ENCODE results near the gene SLC1A5.
"Not testable (repeated sequence)": the region's sequence is repeated elsewhere in the genome, so short reads cannot be mapped to it uniquely, and the experiment has no call there.

The SLC1A5 gene

DNA sequence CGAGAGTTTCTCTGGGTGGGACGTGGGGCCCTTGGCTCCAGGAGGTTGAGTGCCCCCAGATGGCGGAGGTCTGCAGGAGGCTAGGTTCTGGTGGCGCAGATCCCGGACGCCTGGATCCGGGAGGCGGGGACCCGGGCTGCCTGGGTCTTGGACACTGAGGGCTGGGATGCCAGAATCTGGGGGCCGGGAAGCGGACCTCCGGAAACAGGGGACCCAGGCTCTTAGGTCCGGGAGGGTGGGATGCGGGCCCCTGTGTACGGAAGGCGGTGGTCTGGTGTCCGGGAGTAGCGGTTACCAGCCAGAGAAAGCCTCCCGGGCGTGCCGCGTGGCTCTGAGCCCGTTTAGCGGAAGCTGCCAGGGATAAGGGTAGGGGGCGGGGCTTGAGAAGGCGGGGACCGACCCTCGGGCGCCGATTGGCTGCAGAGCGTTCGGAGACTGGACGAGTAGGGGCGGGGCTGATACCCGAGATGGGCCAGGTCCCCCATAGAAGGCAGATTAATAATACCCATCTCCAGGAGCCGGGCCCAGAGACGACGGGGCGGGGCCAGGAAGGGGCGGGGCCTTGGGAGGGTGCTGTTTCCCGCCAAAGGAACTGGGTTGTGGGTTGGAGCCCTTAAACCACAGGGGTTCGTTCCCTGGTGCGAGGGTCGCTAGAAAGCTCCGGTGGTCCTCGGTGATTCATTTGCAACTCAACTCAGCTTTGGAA is at the start of gene SLC1A5:
TSS of gene SLC1A5 (minus strand) at position 333 of the 706 bp plus-strand sequence. CDS start 629 bp downstream, outside the sequence.
- in situ Hi-C loops (cut with MboI; ENCODE audit: low sequenced_read_pairs): no loop called here

DNA sequence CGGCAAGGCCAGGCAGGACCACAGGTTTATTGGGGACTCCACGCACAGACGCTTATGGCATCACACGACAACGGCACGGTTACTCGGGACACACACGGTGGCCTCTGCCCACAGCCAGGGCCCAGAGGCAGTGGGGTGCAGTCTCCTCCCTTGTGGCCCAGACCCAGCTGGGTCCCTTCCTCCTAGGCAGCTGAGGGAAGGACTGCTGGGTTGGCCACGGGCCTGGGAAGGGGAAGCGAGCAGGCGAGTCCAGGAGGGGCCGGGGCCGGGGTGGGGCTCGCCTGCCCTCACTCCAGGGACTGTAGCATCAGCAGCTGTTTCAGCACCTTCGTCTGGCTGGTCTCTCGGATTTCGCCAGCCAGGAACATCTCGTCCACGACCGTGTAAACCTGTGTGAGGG is 49.8 kb upstream of the SLC1A5 start:
- in situ Hi-C loops (cut with MboI; ENCODE audit: low sequenced_read_pairs): no loop called here

DNA sequence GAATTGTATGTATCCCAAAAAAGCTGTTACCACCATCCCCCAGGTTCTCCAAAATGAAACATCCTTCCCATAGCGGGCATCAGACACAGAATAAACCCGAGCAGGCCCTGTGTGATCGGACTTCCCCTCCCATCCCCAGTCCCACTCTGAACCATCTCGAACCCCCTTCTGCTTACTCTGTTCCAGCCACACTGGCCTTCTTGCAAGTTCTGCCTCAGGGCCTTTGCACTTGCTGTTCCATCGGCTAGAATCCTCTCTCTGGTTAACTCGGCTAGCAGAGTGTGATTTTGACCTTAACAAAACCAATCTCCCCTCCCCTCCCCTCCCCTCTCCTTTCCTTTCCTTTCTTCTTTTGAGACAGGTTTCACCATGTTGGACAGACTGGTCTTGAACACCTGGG is 46.6 kb upstream of the SLC1A5 start:
- in situ Hi-C loops (cut with MboI; ENCODE audit: low sequenced_read_pairs): no loop called here

DNA sequence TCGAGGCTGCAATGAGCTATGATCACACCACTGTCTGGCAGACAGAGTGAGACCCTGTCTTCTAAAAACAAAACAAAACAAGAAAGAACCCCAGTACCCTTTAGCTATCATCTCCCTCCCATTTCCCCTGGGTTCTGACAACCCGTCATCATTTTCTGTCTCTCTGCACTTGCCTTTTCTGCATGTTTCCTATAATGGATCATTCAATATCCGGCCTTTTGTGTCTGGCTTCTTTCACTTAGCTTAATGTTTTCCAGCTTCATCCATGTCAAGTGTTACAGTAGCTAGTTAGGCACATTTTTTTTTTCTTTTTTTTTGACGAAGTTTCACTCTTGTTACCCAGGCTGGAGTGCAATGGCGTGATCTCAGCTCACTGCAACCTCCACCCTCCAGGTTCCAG is 45.7 kb upstream of the SLC1A5 start:
- in situ Hi-C loops (cut with MboI; ENCODE audit: low sequenced_read_pairs): no loop called here

DNA sequence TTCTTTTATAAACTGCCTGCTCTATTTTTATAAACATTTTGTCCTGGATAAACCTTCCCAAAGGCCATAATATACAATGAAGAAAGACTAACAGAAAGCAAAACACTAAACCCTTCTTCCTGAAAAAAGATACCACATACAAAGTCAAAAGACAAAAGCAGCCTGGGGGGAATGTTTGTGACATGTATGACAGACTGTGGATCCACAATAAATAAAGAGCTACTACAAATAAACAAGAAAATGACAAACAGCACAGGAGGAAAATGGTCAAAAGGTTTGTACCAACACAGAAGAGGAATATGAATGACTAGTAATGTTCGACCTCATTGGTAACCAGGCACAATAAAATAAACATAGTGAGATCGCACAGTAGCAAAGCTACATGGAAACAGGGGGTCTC is 42.5 kb upstream of the SLC1A5 start:
- in situ Hi-C loops (cut with MboI; ENCODE audit: low sequenced_read_pairs): no loop called here

DNA sequence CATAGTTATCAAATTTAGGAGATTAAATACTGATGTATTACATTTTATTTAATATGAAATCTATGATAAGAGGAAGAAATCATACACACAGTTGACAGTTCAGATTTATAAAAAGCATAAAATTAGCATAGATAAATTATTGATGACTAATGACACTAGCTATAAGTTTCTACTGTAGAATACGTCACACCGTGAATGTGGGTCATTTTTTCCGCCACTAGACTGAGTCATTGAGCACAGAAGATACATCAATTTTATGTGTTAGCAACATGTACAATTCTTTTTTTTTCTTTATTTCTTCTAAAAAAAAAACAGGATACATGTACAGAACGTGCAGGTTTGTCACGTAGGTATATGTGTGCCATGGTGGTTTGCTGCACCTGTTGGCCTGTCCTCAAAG is 40.1 kb upstream of the SLC1A5 start:
- in situ Hi-C loops (cut with MboI; ENCODE audit: low sequenced_read_pairs): no loop called here

DNA sequence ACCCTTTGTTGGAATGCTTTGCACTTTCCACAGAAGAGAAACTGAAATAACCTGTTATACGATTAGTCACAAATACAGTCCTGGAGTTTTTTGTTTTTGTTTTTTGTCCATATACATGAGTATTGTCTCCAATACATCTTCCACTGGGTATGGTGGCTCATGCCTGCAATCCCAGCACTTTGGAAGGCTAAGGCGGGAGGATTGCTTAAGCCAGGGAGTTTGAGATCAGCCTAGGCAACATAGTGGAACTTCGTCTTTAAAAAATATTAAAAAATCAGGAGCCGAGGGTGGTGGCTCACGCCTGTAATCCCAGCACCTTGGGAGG is 37.3 kb upstream of the SLC1A5 start:
- in situ Hi-C loops (cut with MboI; ENCODE audit: low sequenced_read_pairs): no loop called here

DNA sequence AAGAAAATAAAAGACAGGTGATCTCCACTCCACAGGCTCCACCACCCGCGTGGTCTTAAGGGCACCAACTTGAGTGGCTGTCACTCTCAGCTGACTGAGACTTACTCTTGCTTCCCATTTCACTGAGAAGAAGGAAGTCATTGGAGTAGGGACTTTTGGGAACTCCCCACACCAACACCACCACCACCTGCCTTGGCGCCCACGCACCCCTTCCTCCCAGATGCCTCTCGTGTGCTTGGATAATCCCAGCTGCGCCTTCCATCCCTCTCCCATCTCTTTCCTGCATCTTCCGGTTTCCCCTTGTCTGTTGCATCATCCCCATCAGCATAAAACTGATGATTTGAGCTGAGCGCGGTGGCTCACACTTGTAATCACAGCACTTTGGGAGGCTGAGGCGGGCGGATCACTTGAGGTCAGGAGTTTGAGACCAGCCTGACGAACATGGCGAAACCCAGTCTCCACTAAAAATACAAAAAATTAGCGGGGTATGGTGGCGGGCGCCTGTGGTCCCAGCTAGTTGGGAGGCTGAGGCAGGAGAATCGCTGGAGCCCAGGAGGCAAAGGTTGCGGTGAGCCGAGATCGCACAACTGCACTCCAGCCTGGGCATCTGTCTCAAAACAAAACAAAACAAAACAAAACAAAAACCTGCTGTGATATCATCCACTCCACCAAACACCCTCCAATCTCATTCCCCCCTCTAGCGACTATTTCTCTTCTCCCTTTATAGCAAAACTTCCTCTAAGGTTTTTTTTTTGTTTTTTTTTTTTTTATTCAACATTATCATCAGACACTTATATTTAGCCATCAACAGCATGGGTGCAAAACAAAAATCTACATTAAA is 36.7 kb upstream of the SLC1A5 start:
- in situ Hi-C loops (cut with MboI; ENCODE audit: low sequenced_read_pairs): no loop called here

DNA sequence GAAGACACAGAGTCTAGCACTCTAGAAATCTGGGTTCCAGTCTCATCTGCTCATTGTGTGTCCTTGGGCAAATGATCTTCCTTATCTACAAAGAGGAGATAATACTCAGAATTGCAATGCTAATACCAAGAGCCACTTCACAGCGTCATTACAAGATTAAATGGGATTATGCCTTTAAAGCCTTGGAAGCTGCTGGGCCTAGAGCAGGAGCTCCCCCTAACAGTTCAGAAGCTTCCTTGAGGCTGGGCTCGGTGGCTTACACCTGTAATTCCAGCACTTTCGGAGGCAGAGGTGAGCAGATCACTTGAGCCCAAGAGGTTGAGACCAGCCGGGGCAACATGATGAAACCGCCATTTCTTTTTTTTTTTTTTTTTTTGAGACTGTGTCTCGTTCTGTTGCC is 34.7 kb upstream of the SLC1A5 start:
- in situ Hi-C loops (cut with MboI; ENCODE audit: low sequenced_read_pairs): no loop called here

DNA sequence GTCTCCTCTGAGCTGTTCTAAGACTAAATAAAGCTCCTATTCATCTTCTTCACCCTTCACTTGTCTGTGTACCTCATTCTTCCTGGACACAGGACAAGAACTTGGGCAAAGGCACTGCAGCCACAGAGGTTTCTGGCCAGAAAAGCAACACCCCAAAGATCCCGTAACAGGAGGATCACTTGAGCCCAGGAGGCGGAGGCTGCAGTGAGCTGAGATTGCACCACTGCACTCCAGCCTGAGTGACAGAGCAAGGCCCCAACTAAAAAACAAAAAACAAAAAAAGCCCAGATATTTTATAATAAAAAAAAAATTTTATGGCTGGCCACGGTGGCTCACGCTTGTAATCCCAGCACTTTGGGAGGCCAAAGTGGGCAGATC is 34.0 kb upstream of the SLC1A5 start:
- in situ Hi-C loops (cut with MboI; ENCODE audit: low sequenced_read_pairs): not testable (repeated sequence)

DNA sequence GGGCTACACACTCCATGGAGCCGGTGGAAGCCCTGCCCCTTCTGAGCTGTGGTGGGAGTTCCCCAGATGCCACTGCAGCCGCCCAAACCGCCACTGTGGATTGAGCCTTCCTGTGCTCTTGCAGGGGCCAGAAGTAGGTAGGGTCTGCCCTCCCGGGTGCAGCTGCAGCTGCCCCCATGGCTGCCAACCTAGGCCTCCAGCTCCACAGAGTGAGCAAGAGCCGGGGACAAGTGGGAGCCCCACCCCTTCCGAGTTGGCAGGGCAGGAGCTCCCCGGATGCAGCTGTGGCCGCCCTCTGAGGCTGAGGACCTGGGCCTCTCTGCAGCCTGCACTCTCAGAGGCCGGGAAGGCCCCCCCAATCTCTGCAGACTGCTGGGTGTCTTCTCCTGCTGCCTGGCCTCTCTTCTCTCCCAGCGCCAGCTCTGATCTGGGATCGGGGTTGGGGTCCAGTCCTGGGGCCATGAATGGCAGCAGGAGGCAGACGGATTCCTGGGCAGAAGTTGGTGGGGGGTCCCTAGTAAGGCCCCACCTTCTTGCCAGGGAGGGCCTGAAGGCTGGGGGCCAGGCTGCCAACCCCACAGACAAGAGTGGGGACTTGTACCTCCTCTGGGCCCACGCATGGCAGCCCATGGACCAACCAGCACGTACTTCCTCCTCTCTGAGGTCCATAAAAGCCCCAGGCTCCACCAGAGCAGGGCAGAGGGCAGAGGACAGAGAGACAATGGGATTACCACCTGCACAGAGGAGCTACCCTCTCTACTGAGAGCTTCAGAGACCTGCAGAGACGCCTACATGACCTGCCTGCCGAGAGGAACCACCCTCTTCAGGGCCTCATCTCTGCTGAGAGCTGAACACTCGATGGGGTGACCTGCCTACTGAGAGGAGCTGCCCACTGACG is 33.4 kb upstream of the SLC1A5 start:
- in situ Hi-C loops (cut with MboI; ENCODE audit: low sequenced_read_pairs): no loop called here

DNA sequence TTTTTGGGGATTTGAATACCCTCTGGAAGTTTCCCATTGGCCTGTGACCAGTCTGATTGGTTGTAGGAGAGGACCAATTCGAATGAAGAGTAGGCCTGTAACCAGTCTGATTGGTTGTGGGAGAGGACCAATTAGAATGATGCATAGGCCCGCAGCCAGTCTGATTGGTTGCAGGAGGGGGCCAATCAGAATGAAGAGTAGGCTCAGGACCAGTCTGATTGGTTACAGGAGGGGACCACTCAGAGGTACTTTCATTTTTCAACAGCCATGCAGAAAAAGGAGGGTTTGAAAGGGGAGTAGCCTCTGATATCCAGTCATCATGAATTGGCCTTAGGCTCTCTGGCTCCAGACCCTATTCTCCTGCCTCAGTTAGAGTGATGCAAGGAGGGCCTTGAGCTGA is 30.4 kb upstream of the SLC1A5 start:
- in situ Hi-C loops (cut with MboI; ENCODE audit: low sequenced_read_pairs): no loop called here

DNA sequence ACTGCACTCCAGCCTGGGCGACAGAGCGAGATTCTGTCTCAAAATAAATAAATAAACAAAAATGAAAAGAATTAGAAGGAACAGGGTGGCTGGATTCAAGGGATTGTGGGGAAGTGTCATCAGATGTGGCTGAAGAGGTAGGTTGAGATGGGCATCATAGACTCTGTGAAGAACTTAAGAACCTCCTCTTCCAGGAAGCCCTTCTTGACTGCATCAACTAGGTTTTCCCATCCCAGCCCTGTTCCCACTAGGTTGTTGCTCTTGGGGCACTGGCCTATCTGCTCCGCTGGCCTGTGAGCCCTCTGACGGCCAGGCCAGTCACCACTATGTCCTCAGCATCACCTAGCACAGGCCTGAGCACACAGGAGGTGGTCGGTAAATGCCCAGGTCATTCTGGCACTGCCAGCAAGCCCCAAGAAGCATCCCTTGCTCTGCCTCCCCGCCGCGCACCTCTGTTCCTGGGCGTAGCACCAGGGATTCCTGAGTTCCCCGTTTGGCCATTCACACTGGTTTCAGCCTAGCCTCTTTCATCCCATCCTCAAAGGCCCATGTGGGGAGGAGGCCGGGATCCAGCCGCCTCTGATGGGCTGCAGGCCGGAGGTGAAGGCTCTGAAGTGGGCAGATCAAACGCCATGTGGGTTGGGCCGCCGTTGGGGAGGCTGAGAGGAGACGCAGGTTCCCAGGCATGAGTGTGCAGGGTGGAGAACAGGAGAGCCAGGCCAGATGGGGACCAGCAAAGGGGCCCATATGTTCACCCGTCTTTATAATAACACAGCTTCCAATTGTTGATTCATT is 27.6 kb upstream of the SLC1A5 start:
- in situ Hi-C loops (cut with MboI; ENCODE audit: low sequenced_read_pairs): no loop called here

DNA sequence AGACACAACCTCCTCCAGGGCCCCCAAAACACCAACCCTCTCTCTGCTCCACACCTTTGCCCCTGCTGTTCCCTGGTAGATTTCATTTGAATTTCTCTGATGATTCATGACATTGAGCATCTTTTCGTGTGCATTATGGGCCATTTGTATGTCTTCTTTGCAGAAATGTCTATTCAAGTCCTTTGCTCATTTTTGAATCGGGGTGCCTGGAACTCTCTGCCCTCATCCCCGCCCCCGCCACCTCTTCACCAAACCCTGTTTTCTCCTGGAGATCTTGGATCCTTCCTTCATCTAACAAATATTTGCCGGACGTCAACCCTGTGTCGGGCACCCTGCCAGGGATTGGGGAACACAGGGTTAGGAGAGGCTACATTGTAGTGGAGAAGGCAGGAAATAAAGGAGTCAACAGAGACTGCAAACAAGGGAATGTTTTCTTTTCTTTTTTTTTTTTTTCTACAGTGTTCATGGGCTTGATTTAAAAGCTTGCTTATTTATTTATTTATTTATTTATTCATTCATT is 25.5 kb upstream of the SLC1A5 start:
- in situ Hi-C loops (cut with MboI; ENCODE audit: low sequenced_read_pairs): no loop called here

DNA sequence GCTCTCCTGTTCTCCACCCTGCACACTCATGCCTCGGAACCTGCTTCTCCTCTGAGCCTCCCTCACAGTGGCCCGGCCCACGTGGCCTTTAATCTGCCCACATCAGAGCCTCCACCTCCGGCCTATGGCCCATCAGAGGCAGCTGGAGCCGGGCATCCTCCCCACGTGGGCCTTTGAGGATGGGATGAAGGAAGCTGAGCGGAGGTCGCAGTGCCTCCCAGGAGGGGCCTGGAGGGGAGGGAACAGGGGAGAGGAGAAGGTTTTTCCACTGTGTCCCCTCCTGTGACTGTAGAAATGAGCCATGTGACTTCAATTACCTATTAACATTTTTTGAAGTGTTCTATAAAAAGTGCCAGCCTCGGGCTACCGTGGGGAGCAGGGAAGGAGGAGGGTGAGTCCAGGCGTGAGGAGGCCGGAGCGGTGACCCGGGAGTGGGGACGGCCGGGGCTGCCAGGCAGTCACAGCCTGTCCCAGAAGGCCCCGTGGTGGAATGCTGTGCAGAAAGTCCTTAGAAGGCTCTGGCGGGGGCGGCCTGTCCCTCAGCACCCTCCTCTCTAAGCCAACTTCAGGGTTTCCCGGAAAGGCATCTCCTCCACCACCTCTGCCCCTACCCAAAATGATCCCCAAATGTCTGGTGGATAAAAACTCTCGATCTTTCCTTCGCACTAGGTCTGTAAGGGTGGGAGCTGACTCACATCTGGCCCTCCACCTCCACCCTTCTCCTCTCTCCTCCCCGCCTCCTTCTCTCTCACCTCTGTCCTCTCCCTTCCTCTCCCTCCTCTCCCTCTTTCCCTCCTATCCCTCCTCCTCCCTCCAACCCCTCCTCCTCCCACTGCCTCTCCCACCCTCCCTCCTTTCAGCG is 24.8 kb upstream of the SLC1A5 start:
- in situ Hi-C loops (cut with MboI; ENCODE audit: low sequenced_read_pairs): no loop called here

DNA sequence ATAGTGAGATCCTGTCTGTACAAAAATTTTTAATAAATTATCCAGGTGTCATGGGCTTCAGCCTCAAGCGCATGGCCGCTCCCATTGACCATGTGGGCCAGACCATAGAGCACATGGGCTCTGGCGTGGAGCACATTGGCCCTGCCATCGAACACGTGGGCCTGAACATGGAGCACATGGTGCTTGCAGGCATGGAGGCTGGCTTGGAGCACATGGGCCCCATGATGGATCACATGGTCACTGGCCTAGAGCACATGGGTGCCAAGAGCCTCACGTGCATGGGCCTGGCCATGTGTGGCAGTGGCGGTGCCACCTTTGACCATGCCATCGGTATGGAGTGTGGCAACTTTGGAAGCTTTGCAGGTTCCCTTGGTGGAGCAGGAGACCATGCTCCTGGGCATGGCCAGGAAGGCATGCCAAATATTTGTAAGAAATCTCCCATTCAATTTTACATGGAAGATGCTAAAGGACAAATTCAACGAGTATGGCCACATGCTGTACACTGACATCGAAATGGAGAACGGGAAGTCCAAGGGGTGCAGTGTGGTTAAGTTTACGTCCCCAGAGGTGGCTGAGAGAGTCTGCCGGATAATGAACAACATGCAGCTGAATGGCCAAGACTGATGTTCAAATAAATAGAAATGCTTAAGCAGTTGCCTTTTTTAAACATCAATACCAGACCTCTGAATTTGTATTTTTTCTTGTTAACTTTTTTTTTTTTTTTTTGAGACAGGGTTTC is 21.3 kb upstream of the SLC1A5 start:
- in situ Hi-C loops (cut with MboI; ENCODE audit: low sequenced_read_pairs): no loop called here

DNA sequence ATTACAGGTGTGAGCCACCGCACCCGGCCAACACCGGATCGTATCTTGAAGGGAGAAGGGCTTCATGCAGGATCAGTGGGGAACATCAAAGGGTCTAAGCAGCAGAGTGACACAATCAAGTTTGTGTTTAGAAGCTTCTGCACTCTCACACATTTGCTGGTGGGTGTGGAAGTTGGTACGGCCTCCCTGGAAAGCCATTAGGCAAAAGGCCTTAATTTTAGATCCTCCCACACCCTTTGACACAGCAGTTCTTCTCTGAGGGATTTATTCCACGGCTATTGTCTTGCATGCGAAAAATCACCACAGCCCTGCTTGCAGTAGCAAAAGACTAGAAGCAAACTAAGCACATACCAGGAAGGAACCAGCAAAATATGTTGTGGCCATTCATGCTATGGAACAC is 18.3 kb upstream of the SLC1A5 start:
- in situ Hi-C loops (cut with MboI; ENCODE audit: low sequenced_read_pairs): no loop called here

DNA sequence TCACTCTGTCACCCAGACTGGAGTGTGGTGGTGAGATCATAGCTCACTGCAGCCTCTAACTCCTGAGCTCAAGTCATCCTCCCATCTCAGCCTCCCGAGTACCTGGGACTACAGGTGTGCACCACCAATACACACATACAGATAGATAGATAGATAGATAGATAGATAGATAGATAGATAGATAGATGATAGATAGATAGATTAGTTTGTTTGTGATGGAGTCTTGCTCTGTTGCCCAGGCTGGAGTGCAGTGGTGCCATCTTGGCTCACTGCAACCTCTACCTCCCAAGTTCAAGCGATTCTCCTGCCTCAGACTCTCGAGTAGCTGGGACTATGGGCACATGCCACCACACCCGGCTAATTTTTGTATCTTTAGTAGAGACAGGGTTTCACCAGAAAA is 16.0 kb upstream of the SLC1A5 start:
- in situ Hi-C loops (cut with MboI; ENCODE audit: low sequenced_read_pairs): not testable (repeated sequence)

DNA sequence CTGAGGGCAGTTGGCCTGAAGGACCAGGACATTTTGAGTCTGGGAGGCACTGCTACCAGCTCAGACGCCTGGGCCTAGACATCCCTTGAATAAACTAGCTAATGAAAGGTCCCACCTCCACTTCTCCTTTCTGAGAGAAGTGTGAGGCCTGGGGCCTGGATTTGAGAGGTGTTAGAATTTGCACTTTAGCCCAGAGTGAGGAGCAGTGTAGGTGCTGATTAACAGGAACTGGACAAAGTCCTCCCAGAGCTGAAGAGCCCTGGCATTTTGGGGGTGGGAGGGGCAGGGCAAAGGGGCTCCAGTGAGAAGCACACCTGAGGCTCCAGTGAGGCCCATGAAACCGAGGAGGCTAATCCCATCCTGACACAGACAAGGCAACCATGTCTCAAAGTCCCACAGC is 15.2 kb upstream of the SLC1A5 start:
- in situ Hi-C loops (cut with MboI; ENCODE audit: low sequenced_read_pairs): no loop called here
